BJ (cell line): Measurements from ENCODE around the gene HEATR5A. TPM values are rescaled to one million over a fixed set of nuclear protein-coding genes. Genes with fewer than 3 reads are reported as not detected.
"Not testable (repeated sequence)": the region's sequence is repeated elsewhere in the genome, so short reads cannot be mapped to it uniquely, and the experiment has no call there.

Experiments used
- CTCF ChIA-PET: fragments of 350-600 bp; formaldehyde crosslinking; extraction: SDS; loops from one replicate; lab custom pipeline; 2021; ENCODE audit warnings: antibody characterized with exemption, inconsistent platforms; lab: Yijun Ruan, JAX
- POLR2A ChIA-PET: fragments of 300-600 bp; sonication (Branson Sonifier 250); formaldehyde crosslinking; extraction: SDS; loops from one replicate; lab custom pipeline; 2021; ENCODE audit warnings: antibody characterized with exemption; lab: Charles Lee
- DNase-seq: peaks from one replicate; pipeline ENCODE4 v3.0.0-alpha.2; 2011; ENCODE audit warnings: low read depth
- H3K27me3 ChIP-seq: 2 replicates; pipeline ENCODE4 v1.6.0; 2011; ENCODE audit warnings: low read length; ENCODE audit not compliant: control insufficient read depth, insufficient read depth
- H3K36me3 ChIP-seq: 2 replicates; pipeline ENCODE4 v1.5.1; 2011; ENCODE audit warnings: low read length; ENCODE audit not compliant: control insufficient read depth, insufficient read depth
- H3K4me3 ChIP-seq: 2 replicates; pipeline ENCODE4 v1.5.1; 2011; ENCODE audit warnings: low read depth, mild to moderate bottlenecking, control low read depth, low read length
- polyA minus RNA-seq: library from RNA; depleted of rRNA, polyadenylated mRNA; stranded (reverse); fragments of >200 nt; gene quantifications from 2 replicates; pipeline ENCODE4 v1.2.3, GENCODE V29; 2011; rRNA and poly(A)+ RNA removed
- polyA plus RNA-seq: library from polyadenylated mRNA; depleted of rRNA; stranded (reverse); fragments of >200 nt; gene quantifications from 2 replicates; pipeline ENCODE4 v1.2.3, GENCODE V29; 2011; rRNA removed
- TF ChIP-seq, protein P1 (sequence below): IDR thresholded peaks from 2 replicates; pipeline ENCODE4 v1.5.1; 2011; ENCODE audit warnings: low read depth, mild to moderate bottlenecking, control low read depth, inconsistent platforms, low read length, moderate library complexity; ENCODE audit not compliant: insufficient read depth

The HEATR5A gene
- 34.3 and 61.3 TPM in 2 replicates for polyA plus RNA-seq
- 53.9 and 61.5 TPM in 2 replicates for polyA minus RNA-seq

DNA sequence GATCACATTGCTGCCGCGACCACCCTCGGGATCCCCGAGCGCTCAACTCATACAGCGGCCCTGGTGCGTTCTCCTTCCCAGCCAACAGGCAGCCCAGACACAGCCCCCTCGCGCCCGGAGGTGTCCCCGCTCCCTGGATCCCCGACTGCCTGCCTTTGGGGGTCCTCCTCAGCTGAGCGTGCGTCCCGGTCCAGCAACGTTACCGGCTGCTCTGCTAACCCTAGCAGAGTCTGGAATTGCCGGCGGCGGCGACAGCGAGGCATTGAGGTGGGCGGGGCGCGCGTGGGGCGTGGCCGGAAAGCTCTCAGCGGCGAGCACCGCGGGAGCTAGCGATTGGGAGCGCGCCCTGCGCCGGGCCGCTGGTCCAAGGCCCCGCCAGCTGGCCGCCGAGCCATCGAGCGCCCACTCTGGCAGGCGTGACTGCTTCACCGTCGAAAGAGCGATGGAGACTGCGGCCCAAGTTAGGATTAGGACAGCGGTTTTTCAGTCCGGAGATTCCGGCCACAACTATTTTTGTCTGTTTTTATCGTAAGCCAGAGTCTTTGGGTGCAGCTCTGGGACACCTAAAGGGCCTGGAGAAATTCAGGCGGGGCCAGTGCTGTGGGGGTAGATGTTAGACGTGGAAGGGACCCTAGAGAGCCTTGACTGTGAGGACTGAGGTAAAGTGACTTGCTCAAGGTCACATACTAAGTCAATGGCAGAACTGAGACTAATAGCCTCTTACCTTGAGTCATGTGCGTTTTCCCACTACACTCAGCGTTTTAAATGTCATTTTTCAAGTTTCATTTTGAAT lies at the start of gene HEATR5A:
Gene HEATR5A (minus strand): TSS at position 232 of the 793 bp plus-strand sequence. CDS start 17,575 bp downstream, outside the sequence.
- Histone ChIP-seq H3K4me3 (peak within 1 kb of the TSS; percentile 100), H3K36me3 (no peaks in the 10 kb centered on the region), H3K27me3 (no peaks in the 10 kb centered on the region)
- POLR2A ChIA-PET, result interaction anchor here (0.5 to 1.7 kb wide), 5 partner anchors 15 to 1093 kb away, joined by 3 to 7 read pairs (median 3); no protein-coding TSS in a partner anchor
- TF ChIP-seq, protein P1, sequence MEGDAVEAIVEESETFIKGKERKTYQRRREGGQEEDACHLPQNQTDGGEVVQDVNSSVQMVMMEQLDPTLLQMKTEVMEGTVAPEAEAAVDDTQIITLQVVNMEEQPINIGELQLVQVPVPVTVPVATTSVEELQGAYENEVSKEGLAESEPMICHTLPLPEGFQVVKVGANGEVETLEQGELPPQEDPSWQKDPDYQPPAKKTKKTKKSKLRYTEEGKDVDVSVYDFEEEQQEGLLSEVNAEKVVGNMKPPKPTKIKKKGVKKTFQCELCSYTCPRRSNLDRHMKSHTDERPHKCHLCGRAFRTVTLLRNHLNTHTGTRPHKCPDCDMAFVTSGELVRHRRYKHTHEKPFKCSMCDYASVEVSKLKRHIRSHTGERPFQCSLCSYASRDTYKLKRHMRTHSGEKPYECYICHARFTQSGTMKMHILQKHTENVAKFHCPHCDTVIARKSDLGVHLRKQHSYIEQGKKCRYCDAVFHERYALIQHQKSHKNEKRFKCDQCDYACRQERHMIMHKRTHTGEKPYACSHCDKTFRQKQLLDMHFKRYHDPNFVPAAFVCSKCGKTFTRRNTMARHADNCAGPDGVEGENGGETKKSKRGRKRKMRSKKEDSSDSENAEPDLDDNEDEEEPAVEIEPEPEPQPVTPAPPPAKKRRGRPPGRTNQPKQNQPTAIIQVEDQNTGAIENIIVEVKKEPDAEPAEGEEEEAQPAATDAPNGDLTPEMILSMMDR, result peak; percentile 40
- DNase-seq, result peak; percentile 66
- CTCF ChIA-PET, result interaction anchor here (0.6 to 1.8 kb wide), 5 partner anchors 8 to 34 kb away, joined by 3 to 10 read pairs (median 3); no protein-coding TSS in a partner anchor

DNA sequence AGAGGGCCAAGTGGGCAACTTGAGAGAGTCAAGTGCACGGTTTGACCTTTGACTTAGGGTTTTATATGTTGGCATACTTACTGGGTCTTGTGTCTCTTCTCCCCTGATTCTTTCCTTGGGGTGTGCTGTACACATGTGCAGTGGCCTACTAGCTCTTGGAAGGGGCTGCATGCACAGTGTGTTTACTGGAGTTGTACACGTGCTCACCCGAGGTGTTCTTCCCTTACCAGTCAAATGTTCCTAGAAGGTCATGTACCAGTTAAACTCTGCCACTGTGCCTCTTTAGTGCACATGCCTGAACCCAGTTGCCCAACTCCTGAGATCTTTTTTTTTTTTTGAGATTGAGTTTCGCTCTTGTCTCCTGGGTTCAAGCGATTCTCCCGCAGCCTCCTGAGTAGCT lies 46.2 kb upstream of the HEATR5A start:
- CTCF ChIA-PET, result no interaction called here

DNA sequence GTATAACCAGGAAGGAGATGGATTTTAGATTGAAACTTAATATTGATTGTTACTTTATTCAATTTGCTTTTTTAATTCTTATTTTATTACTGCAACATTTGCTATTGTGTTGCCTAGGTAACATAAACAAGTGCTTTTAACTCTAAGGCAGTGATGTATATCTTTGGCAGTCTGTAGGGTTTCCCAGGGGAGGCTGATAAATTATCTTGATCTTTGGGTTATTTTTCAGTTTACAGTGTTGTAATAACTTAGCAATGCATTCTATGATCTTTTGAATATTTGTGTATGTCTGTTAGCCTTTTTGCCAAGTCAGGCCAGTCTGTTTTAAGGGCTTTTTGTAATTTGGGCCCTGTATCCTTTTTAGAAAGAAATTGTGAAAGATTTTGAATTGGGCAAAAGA lies 44.8 kb upstream of the HEATR5A start:
- DNase-seq, result peak; percentile 17
- H3K27me3 ChIP-seq, result no peaks in the 10 kb centered on the region; the same call in 1 of the 2 replicates
- TF ChIP-seq, protein P1, result no peak
- no peaks in the 10 kb centered on the region for H3K36me3 ChIP-seq
- H3K4me3 ChIP-seq, result no peak overlapping the region
- ChIA-PET POLR2A (no interaction called here), CTCF (no interaction called here)

More for the DNA sequence above, 46.2 kb upstream of the HEATR5A start:
- Histone ChIP-seq H3K4me3 (no peak overlapping the region), H3K36me3 (no peaks in the 10 kb centered on the region), H3K27me3 (no peaks in the 10 kb centered on the region; the same call in 1 of the 2 replicates)
- TF ChIP-seq, protein P1, result no peak
- POLR2A ChIA-PET, result no interaction called here
- no peak for DNase-seq

DNA sequence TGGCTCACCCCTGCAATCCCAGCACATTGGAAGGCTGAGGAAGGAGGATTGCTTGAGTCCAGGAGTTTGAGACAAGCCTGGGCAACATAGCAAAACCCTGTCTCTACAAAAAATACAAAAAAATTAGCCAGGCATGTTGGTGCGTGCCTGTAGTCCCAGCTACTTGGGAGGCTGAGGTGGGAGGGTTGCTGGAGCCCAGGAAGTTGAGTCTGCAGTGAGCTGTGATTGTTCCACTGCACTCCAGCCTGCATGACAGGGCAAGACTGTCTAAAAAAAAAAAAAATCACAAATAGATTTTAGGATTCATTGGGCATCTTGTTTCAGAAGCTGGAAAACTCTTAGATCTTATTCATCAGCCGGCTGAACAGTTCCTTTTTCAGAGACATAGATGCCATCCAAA lies 42.1 kb upstream of the HEATR5A start:
- H3K36me3 ChIP-seq, H3K4me3 ChIP-seq, DNase-seq, POLR2A ChIA-PET, H3K27me3 ChIP-seq: not testable (repeated sequence)
- CTCF ChIA-PET, result interaction anchor here (1.3 kb wide), 1 partner anchor 13 kb away, joined by 4 read pairs; no protein-coding TSS in a partner anchor

DNA sequence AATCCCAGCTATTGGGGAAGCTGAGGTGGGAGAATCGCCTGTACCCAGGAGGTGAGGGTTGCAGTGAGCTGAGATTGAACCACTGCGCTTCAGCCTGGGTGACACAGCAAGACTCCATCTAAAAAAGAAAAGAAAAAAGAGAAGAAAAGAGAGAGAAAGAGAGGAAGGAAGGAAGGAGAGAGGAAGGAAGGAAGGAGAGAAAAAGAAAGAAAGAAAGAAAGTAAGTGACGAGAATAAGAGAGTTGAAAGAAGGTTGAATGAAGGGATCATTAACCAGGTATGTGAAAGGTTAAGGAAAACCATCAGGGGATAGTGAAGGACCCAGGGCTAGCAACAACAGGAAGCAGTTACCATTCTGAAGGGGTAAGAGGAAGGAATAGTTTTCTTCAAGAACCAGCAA lies 41.2 kb upstream of the HEATR5A start:
- CTCF ChIA-PET, result no interaction called here
- no peak for DNase-seq

More for the DNA sequence above, 41.2 kb upstream of the HEATR5A start:
- Histone ChIP-seq H3K36me3 (no peaks in the 10 kb centered on the region), H3K4me3 (no peak overlapping the region), H3K27me3 (no peaks in the 10 kb centered on the region)
- POLR2A ChIA-PET, result no interaction called here
- TF ChIP-seq, protein P1, result no peak
